Measurements from ENCODE around the gene ACTR10. TPM values are rescaled to one million over a fixed set of nuclear protein-coding genes. Genes with fewer than 3 reads are reported as not detected.

The ACTR10 gene
- total RNA-seq, 1 donor from 2014 or later: 40.5 TPM

Other genes starting within 250 kb of the ACTR10 start
- not detected in 2 replicates for gene ARMH4, start 47.9 kb upstream of the ACTR10 start, total RNA-seq
- gene PSMA3, start 44.7 kb downstream of the ACTR10 start, total RNA-seq: 204 and 208 TPM in 2 replicates
- gene ARID4A, start 98.4 kb downstream of the ACTR10 start, total RNA-seq: 39.6 and 42.0 TPM in 2 replicates
- 0.37 TPM in 1 of 2 replicates, not detected in the other for gene TOMM20L, start 195.8 kb downstream of the ACTR10 start, total RNA-seq
- 29.1 and 35.7 TPM in 2 replicates for gene TIMM9, start 227.4 kb downstream of the ACTR10 start, total RNA-seq
- 18.3 and 19.8 TPM in 2 replicates for gene KIAA0586, start 227.6 kb downstream of the ACTR10 start, total RNA-seq

All from activated B cell treated with CpG ODN at 0.5 μM for 24 hours (primary cell).